Measurements from ENCODE around the gene MYL10. TPM values are rescaled to one million over a fixed set of nuclear protein-coding genes. Genes with fewer than 3 reads are reported as not detected.

MYL10 gene
- total RNA-seq, 4 donors from 2014 or later = not detected

DNA sequence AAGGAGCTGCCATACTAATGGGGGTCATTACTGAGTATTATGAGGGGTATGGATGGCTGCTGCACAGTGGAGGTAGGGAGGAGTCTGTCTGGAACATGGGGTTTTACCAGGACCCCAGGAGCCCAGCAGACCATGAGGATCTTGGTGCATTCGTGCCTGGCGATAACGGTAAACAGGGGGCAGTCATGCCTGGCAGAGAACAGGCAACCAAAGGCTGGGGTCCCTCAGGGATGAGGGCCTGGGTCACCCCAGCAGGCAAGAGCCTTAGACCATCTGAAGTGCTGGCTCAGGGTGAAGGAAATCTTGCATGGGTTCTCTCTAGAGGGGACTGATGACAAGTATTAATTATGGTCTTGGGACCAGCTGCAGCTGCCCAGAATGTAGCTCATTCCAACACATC, 46.1 kb downstream of the MYL10 start:
- Histone ChIP-seq H3K27ac (replicated peaks in 1 of 4) (no peak overlapping the region), H3K4me3 (no peak overlapping the region), H3K27me3 (peaks cover 0 to 21% (median 0%) of the 10 kb centered on the region in 4 donors), H3K36me3 (no peaks in the 10 kb centered on the region), H3K9me3 (peaks cover 0 to 12% (median 10%) of the 10 kb centered on the region in 4 donors), H3K4me1 (no peaks in the 10 kb centered on the region)
- no peak for DNase-seq (ENCODE audit: extremely low spot score)
- intact Hi-C loops (cut with DNase I) = no loop called here
- 84% methylated on average over 3 of the region's 3 CpGs for WGBS
- TF ChIP-seq, protein P1, sequence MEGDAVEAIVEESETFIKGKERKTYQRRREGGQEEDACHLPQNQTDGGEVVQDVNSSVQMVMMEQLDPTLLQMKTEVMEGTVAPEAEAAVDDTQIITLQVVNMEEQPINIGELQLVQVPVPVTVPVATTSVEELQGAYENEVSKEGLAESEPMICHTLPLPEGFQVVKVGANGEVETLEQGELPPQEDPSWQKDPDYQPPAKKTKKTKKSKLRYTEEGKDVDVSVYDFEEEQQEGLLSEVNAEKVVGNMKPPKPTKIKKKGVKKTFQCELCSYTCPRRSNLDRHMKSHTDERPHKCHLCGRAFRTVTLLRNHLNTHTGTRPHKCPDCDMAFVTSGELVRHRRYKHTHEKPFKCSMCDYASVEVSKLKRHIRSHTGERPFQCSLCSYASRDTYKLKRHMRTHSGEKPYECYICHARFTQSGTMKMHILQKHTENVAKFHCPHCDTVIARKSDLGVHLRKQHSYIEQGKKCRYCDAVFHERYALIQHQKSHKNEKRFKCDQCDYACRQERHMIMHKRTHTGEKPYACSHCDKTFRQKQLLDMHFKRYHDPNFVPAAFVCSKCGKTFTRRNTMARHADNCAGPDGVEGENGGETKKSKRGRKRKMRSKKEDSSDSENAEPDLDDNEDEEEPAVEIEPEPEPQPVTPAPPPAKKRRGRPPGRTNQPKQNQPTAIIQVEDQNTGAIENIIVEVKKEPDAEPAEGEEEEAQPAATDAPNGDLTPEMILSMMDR (IDR thresholded peaks at IDR 0.05) = no peak
- TF ChIP-seq EP300 (IDR thresholded peaks at IDR 0.05) (no peak), POLR2A (IDR thresholded peaks at IDR 0.05; ENCODE audit: low read depth) (no peak), POLR2AphosphoS5 (IDR thresholded peaks at IDR 0.05) (no peak)

DNA sequence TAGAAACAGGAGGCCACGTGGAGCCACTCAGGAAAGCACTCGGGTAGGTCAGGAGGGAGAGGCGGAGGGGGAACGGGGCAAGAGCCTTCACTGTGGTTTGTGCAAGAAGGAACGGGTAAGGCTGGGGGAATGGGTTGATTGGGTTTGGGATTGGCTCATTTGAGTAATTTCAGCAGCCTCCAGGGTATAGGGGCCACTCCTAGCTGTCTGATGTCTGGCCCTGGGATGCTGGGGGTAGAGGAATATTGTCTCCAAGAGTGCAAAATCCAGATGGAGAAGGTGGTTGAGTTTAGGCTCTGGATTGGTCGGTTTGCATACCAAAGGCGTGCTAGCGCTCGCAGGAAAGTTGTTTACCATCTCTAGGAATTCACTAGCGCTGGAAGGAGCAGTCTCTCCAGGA, 47.2 kb downstream of the MYL10 start:
- intact Hi-C loops (cut with DNase I) = no loop called here

DNA sequence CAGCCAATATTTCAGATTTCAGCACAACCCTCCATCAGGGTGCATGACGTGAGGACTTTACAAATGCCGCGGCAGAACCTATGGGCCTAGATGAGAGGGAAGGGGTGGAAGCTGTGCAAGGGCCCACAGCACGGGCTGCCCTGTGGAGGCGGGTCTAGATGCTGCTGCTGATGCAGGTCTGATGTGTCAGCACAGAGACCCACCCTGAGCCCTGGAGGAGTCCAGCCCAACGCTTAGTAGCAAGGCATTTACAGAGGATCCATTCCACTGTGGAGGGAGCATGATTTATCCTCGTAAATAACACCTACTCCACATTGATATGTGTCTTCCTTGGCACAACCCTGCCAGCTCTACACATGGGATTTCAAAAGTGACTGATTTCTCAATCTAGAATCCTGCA, 48.5 kb downstream of the MYL10 start:
- no peak overlapping the region for H3K4me3 ChIP-seq
- intact Hi-C loops (cut with DNase I) = no loop called here
- no peaks in the 10 kb centered on the region for H3K36me3 ChIP-seq
- peaks cover 0 to 32% (median 0%) of the 10 kb centered on the region in 4 donors for H3K27me3 ChIP-seq
- TF ChIP-seq EP300 (IDR thresholded peaks at IDR 0.05) (no peak), POLR2AphosphoS5 (IDR thresholded peaks at IDR 0.05) (no peak), POLR2A (IDR thresholded peaks at IDR 0.05; ENCODE audit: low read depth) (no peak)
- TF ChIP-seq, protein P1 (IDR thresholded peaks at IDR 0.05) = no peak
- H3K9me3 ChIP-seq = peaks cover 0 to 17% (median 11%) of the 10 kb centered on the region in 4 donors
- H3K4me1 ChIP-seq = no peaks in the 10 kb centered on the region
- WGBS = 84% methylated on average over 7 of the region's 7 CpGs
- H3K27ac ChIP-seq (replicated peaks in 1 of 4) = no peak overlapping the region
- no peak for DNase-seq (ENCODE audit: extremely low spot score)

More for the DNA sequence above, 47.2 kb downstream of the MYL10 start:
- peaks cover 0 to 16% (median 11%) of the 10 kb centered on the region in 4 donors for H3K9me3 ChIP-seq
- DNase-seq (ENCODE audit: extremely low spot score) = no peak
- 78% methylated on average over 10 of the region's 10 CpGs for WGBS
- no peaks in the 10 kb centered on the region for H3K4me1 ChIP-seq
- TF ChIP-seq POLR2AphosphoS5 (IDR thresholded peaks at IDR 0.05) (no peak), EP300 (IDR thresholded peaks at IDR 0.05) (no peak), POLR2A (IDR thresholded peaks at IDR 0.05; ENCODE audit: low read depth) (no peak)
- TF ChIP-seq, protein P1 (IDR thresholded peaks at IDR 0.05) = no peak
- no peaks in the 10 kb centered on the region for H3K36me3 ChIP-seq
- H3K27me3 ChIP-seq = peaks cover 0 to 28% (median 0%) of the 10 kb centered on the region in 4 donors
- no peak overlapping the region for H3K4me3 ChIP-seq
- H3K27ac ChIP-seq (replicated peaks in 1 of 4) = no peak overlapping the region

DNA sequence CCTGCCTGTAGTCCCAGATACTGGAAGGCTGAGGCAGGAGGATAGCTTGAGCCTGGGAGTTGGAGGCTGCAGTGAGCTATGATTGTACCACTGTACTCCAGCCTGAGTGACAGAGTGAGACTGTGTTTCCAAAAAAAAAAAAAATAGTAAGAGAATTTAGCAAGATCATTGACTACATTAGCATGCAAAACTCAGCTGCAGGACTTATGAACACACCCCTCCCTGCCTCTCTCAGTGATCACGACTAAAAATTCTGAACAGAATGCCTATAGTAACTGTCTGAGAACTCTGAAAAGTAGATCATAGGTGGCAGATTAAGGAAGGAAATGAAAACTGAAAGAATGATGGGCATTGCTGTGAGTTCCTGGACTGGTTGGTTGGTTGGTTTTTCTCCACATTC, 50.5 kb downstream of the MYL10 start:
- H3K27me3 ChIP-seq = peaks cover 0 to 46% (median 0%) of the 10 kb centered on the region in 4 donors
- TF ChIP-seq POLR2A (IDR thresholded peaks at IDR 0.05; ENCODE audit: low read depth) (no peak), POLR2AphosphoS5 (IDR thresholded peaks at IDR 0.05) (no peak), EP300 (IDR thresholded peaks at IDR 0.05) (no peak)
- TF ChIP-seq, protein P1 (IDR thresholded peaks at IDR 0.05) = no peak
- H3K36me3 ChIP-seq = no peaks in the 10 kb centered on the region
- H3K9me3 ChIP-seq = peaks cover 0 to 16% (median 9%) of the 10 kb centered on the region in 4 donors
- 53% methylated on average over 1 of the region's 1 CpG for WGBS
- DNase-seq (ENCODE audit: extremely low spot score) = no peak
- intact Hi-C loops (cut with DNase I) = no loop called here
- no peak overlapping the region for H3K27ac ChIP-seq (replicated peaks in 1 of 4)
- no peaks in the 10 kb centered on the region for H3K4me1 ChIP-seq
- no peak overlapping the region for H3K4me3 ChIP-seq

DNA sequence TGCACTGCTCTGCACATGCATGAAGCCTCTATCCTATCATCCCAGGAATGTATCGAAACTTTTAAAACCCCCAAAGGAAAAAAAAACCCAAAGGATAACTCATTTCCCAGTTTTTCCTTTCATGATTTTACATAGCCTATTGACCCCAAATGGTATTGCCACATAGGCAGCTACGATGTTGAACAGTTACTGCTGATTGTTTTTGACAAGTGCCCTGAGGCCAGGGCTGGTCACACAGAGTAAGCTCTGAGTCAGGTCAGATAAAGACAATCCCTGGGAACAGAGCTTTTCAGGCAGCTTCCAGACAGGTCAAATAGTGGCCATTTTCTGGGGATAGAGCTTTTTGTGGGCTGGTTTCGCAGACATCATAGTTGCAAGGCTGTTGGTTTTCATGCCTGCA, 52.1 kb downstream of the MYL10 start:
- no peak for DNase-seq (ENCODE audit: extremely low spot score)
- no peak overlapping the region for H3K27ac ChIP-seq (replicated peaks in 1 of 4)
- H3K4me1 ChIP-seq = no peaks in the 10 kb centered on the region
- 98% methylated on average over 3 of the region's 3 CpGs for WGBS
- peaks cover 0 to 22% (median 6%) of the 10 kb centered on the region in 4 donors for H3K9me3 ChIP-seq
- H3K27me3 ChIP-seq = peaks cover 0 to 46% (median 0%) of the 10 kb centered on the region in 4 donors
- TF ChIP-seq POLR2A (IDR thresholded peaks at IDR 0.05; ENCODE audit: low read depth) = no peak
- no peak for TF ChIP-seq POLR2AphosphoS5 (IDR thresholded peaks at IDR 0.05)
- no peak for TF ChIP-seq EP300 (IDR thresholded peaks at IDR 0.05)
- TF ChIP-seq, protein P1 (IDR thresholded peaks at IDR 0.05) = no peak
- H3K4me3 ChIP-seq = no peak overlapping the region
- H3K36me3 ChIP-seq = no peaks in the 10 kb centered on the region
- intact Hi-C loops (cut with DNase I) = no loop called here
